Measurements from ENCODE around the gene NDST3.
"Not testable (repeated sequence)": the region's sequence is repeated elsewhere in the genome, so short reads cannot be mapped to it uniquely, and the experiment has no call there.

NDST3 gene

DNA sequence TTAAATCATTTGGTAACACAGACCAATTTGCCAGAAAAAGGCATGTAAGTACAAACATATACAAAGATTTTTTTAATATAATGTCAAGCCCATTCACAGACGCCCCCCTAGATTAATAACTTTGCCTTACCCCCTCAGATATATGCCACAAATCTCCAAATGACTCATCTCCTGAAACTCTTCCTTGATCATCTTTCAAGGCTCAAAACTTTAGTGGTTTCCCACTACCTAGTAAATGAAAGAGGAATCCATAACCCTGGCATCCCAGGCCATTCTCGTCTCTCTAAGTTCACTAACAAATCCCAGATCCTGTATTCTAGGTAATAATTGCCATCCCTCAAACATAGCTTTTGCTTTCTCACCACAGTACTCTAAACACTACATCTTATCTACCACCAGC lies 256.7 kb downstream of the NDST3 start:
- no peaks in the 10 kb centered on the region for H3K4me1 ChIP-seq (ENCODE audit: control insufficient read depth, insufficient read depth, low read length)
- no peak overlapping the region for H3K4me3 ChIP-seq (ENCODE audit: insufficient read depth, low read depth, low read length)
- no peaks in the 10 kb centered on the region for H3K36me3 ChIP-seq (ENCODE audit: control insufficient read depth, insufficient read depth, low read length)
- whole genome bisulfite sequencing, 2 experiments: 81 to 92% methylated on average over 2 of the region's 2 CpGs
- H3K9me3 ChIP-seq (ENCODE audit: control insufficient read depth, low read length): no peaks in the 10 kb centered on the region
- no peaks in the 10 kb centered on the region for H3K27me3 ChIP-seq (ENCODE audit: control insufficient read depth, insufficient read depth, low read length, poor library complexity, severe bottlenecking)
- H3K27ac ChIP-seq (ENCODE audit: insufficient read depth, low read depth, low read length, poor library complexity, severe bottlenecking): no peak overlapping the region

DNA sequence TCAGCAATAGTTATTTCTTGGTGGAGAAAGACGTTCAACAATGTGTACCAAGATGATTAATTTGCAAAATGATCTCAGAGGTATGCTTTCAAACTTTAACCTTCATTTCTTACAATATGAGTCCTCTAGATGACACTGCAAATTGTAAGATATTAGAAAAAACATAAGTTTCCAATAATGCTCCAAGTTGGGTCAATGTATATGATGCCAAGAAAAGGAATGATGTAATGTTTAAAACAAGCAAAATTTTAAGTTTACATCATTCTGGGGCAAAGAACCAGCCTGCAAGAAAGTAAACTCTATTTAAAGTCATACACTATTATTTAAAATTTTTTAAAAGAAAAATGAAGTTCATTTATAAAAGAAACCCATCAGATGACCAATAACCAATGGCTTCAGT lies 262.4 kb downstream of the NDST3 start:
- 78 to 89% methylated on average over 1 of the region's 1 CpG for WGBS, 2 experiments

DNA sequence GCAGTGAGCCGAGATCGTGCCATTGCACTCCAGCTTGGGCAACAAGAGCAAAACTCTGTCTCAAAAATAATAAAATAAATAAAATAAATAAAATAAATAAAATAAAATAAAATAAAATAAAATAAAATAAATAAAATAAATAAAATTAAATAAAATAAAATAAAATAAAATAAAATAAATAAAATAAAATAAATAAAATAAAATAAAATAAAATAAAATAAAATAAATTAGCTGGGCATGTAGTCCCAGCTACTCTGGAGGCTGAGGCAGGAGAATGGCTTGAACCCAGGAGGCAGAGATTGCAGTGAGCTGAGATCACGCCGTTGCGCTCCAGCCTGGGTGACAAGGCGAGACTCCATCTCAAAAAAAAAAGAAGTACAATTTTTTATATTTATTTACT lies 265.3 kb downstream of the NDST3 start:
- not testable (repeated sequence) for H3K36me3 ChIP-seq (ENCODE audit: control insufficient read depth, insufficient read depth, low read length); H3K9me3 ChIP-seq (ENCODE audit: control insufficient read depth, low read length); H3K27ac ChIP-seq (ENCODE audit: insufficient read depth, low read depth, low read length, poor library complexity, severe bottlenecking); H3K27me3 ChIP-seq (ENCODE audit: control insufficient read depth, insufficient read depth, low read length, poor library complexity, severe bottlenecking); H3K4me1 ChIP-seq (ENCODE audit: control insufficient read depth, insufficient read depth, low read length); H3K4me3 ChIP-seq (ENCODE audit: insufficient read depth, low read depth, low read length)
- WGBS, 2 experiments: 83 to 89% methylated on average over 5 to 6 of the region's 6 CpGs

More for the DNA sequence above, 262.4 kb downstream of the NDST3 start:
- Histone ChIP-seq H3K9me3 (ENCODE audit: control insufficient read depth, low read length) (no peaks in the 10 kb centered on the region), H3K27me3 (ENCODE audit: control insufficient read depth, insufficient read depth, low read length, poor library complexity, severe bottlenecking) (no peaks in the 10 kb centered on the region), H3K36me3 (ENCODE audit: control insufficient read depth, insufficient read depth, low read length) (no peaks in the 10 kb centered on the region), H3K27ac (ENCODE audit: insufficient read depth, low read depth, low read length, poor library complexity, severe bottlenecking) (no peak overlapping the region), H3K4me3 (ENCODE audit: insufficient read depth, low read depth, low read length) (no peak overlapping the region), H3K4me1 (ENCODE audit: control insufficient read depth, insufficient read depth, low read length) (no peaks in the 10 kb centered on the region)

DNA sequence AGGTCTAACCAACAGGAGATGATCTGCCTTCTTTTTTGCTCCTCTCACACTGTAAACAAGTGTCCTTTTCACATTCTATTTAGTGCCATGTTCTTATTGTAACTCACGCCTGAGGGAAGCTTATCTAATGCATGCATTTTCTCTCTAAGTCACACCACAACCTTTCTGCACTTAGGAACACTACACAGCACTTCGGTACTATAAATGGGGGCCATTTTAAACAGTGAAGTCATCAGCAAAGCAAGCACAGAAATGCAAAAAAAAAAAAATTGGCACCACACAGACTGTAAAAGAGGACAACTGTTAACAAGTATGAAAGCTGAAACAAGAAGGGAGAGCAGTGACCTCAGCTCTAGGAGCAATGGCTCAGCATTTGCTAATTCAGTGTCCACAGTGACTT lies 273.4 kb downstream of the NDST3 start:
- 39 to 49% methylated on average over 2 of the region's 2 CpGs for WGBS, 2 experiments
- Histone ChIP-seq H3K4me3 (ENCODE audit: insufficient read depth, low read depth, low read length) (no peak overlapping the region), H3K9me3 (ENCODE audit: control insufficient read depth, low read length) (no peaks in the 10 kb centered on the region), H3K27ac (ENCODE audit: insufficient read depth, low read depth, low read length, poor library complexity, severe bottlenecking) (no peak overlapping the region), H3K27me3 (ENCODE audit: control insufficient read depth, insufficient read depth, low read length, poor library complexity, severe bottlenecking) (no peaks in the 10 kb centered on the region), H3K4me1 (ENCODE audit: control insufficient read depth, insufficient read depth, low read length) (no peaks in the 10 kb centered on the region), H3K36me3 (ENCODE audit: control insufficient read depth, insufficient read depth, low read length) (no peaks in the 10 kb centered on the region)

All from ectodermal cell (in vitro differentiated cells).